Right atrium auricular region (tissue), 2 donors: ENCODE results near the gene HPDL. TPM values are rescaled to one million over a fixed set of nuclear protein-coding genes. Genes with fewer than 3 reads are reported as not detected.
A peak's percentile ranks its signal among the peaks of the same experiment; 100 is the strongest.

Source experiments
- DNase-seq: peaks from one replicate; pipeline ENCODE4 v3.0.0-alpha.2; 2019; ENCODE audit warnings: low spot score
- H3K27ac ChIP-seq, 2 donors: fragments of 200-600 bp; sonication (generic); 1 replicate in 1 of 2; 2 replicates in 1 of 2; pipeline ENCODE4 v1.5.1; 2016 to 2019
- H3K27me3 ChIP-seq, 2 donors: fragments of 200-600 bp; sonication (generic); one replicate each; pipeline versions ENCODE4 v1.5.1 to v1.6.0; 2017 to 2019
- H3K36me3 ChIP-seq: fragments of 200-600 bp; sonication (generic); one replicate; pipeline ENCODE4 v1.5.1; 2016
- H3K4me1 ChIP-seq, 2 donors: fragments of 200-600 bp; sonication (generic); one replicate each; pipeline versions ENCODE4 v1.5.1 to v1.6.0; 2017 to 2019
- H3K4me3 ChIP-seq, 2 donors: fragments of 200-600 bp; sonication (generic); 1 replicate in 1 of 2; 2 replicates in 1 of 2; pipeline ENCODE4 v1.5.1; 2017 to 2019; ENCODE audit warnings: mild to moderate bottlenecking in 1 of 2, moderate library complexity in 1 of 2
- H3K9me3 ChIP-seq, 2 donors: fragments of 200-600 bp; sonication (generic); one replicate each; pipeline ENCODE4 v1.5.1; 2019
- CTCF ChIP-seq, 2 donors: fragments of 200-600 bp; sonication (generic); IDR thresholded peaks; one replicate each; pipeline ENCODE4 v1.5.1; 2019; ENCODE audit warnings: antibody characterized with exemption in 2 of 2
- total RNA-seq, 2 donors: library from RNA; depleted of rRNA; stranded (reverse); fragments of >200 nt; gene quantifications; one replicate each; pipeline ENCODE4 v1.1.0, GENCODE V29; 2016

HPDL gene
- total RNA-seq, 2 donors from 2014 or later = not detected

GRCh38 chr1:45304311-45305081 lies 22.2 kb upstream of the HPDL start:
- H3K9me3 ChIP-seq = no peaks in the 10 kb centered on the region
- H3K27me3 ChIP-seq = no peaks in the 10 kb centered on the region
- peak; percentile 56 for DNase-seq
- peak overlapping the region; percentile 87 to 93 for H3K27ac ChIP-seq
- peak overlapping the region; percentile 73 to 77 for H3K4me3 ChIP-seq
- H3K36me3 ChIP-seq = no peaks in the 10 kb centered on the region
- peaks cover 0 to 12% of the 10 kb centered on the region in 2 donors for H3K4me1 ChIP-seq
- TF ChIP-seq CTCF (IDR thresholded peaks at IDR 0.05) = no peak

- H3K9me3 ChIP-seq = no peaks in the 10 kb centered on the region
- H3K36me3 ChIP-seq = no peaks in the 10 kb centered on the region
- peak; percentile 43 for DNase-seq
- H3K4me3 ChIP-seq = no peak overlapping the region
- H3K27ac ChIP-seq = no peak overlapping the region
- no peaks in the 10 kb centered on the region for H3K27me3 ChIP-seq
- peaks cover 0 to 12% of the 10 kb centered on the region in 2 donors for H3K4me1 ChIP-seq
- TF ChIP-seq CTCF (IDR thresholded peaks at IDR 0.05) = no peak
Observed at GRCh38 chr1:45305231-45305630, 21.5 kb upstream of the HPDL start.

GRCh38 chr1:45306319-45306718 lies 20.4 kb upstream of the HPDL start:
- peaks cover 0 to 12% of the 10 kb centered on the region in 2 donors for H3K4me1 ChIP-seq
- H3K4me3 ChIP-seq = no peak overlapping the region
- no peaks in the 10 kb centered on the region for H3K36me3 ChIP-seq
- TF ChIP-seq CTCF (IDR thresholded peaks at IDR 0.05) = no peak
- DNase-seq = peak; percentile 18
- H3K27me3 ChIP-seq = no peaks in the 10 kb centered on the region
- H3K27ac ChIP-seq = no peak overlapping the region
- no peaks in the 10 kb centered on the region for H3K9me3 ChIP-seq

GRCh38 chr1:45306905-45307304 lies 19.8 kb upstream of the HPDL start:
- H3K36me3 ChIP-seq = no peaks in the 10 kb centered on the region
- no peak overlapping the region for H3K4me3 ChIP-seq
- no peaks in the 10 kb centered on the region for H3K27me3 ChIP-seq
- TF ChIP-seq CTCF (IDR thresholded peaks at IDR 0.05) = no peak
- DNase-seq = no peak
- H3K9me3 ChIP-seq = no peaks in the 10 kb centered on the region
- no peak overlapping the region for H3K27ac ChIP-seq
- H3K4me1 ChIP-seq = peaks cover 0 to 12% of the 10 kb centered on the region in 2 donors

GRCh38 chr1:45314266-45314665 lies 12.4 kb upstream of the HPDL start:
- Histone ChIP-seq H3K4me3 (no peak overlapping the region), H3K36me3 (no peaks in the 10 kb centered on the region)
- TF ChIP-seq CTCF (IDR thresholded peaks at IDR 0.05) = no peak

GRCh38 chr1:45317166-45317565 lies 9.5 kb upstream of the HPDL start:
- no peak for TF ChIP-seq CTCF (IDR thresholded peaks at IDR 0.05)
- no peak for DNase-seq
- Histone ChIP-seq H3K36me3 (no peaks in the 10 kb centered on the region), H3K4me3 (no peak overlapping the region), H3K27me3 (no peaks in the 10 kb centered on the region), H3K9me3 (no peaks in the 10 kb centered on the region), H3K27ac (no peak overlapping the region), H3K4me1 (no peaks in the 10 kb centered on the region)

More at GRCh38 chr1:45314266-45314665, 12.4 kb upstream of the HPDL start:
- Histone ChIP-seq H3K27ac (no peak overlapping the region), H3K27me3 (no peaks in the 10 kb centered on the region), H3K9me3 (no peaks in the 10 kb centered on the region), H3K4me1 (no peaks in the 10 kb centered on the region)
- no peak for DNase-seq
